Stimulated activated naive CD8-positive, alpha-beta T cell treated with anti-CD3 and anti-CD28 coated beads, Interleukin-15, amount 100 ng/mL, for 72 hours (primary cell): ENCODE results near the gene MSMB.
A peak's percentile ranks its signal among the peaks of the same experiment; 100 is the strongest.
"Not testable (repeated sequence)": the region's sequence is repeated elsewhere in the genome, so short reads cannot be mapped to it uniquely, and the experiment has no call there.

Experiments
- ATAC-seq: fragments of 150-1000 bp; cut with Tn5 transposase; 2 replicates; pipeline ENCODE4 v1.10.0; 2021; ENCODE audit warnings: mild to moderate bottlenecking, moderate library complexity
- DNase-seq, 2 donors: peaks; one replicate each; pipeline ENCODE4 v3.0.0; 2021 to 2022
- H3K27ac Mint-ChIP-seq, 2 donors: one replicate each; pipeline ENCODE4 v1.8.0; 2022; ENCODE audit warnings: mild to moderate bottlenecking in 2 of 2, mixed read lengths in 2 of 2, moderate library complexity in 2 of 2
- H3K27me3 Mint-ChIP-seq: one replicate; pipeline ENCODE4 v1.8.0; 2022; ENCODE audit warnings: mixed read lengths
- H3K4me1 Mint-ChIP-seq: one replicate; pipeline ENCODE4 v1.8.0; 2022; ENCODE audit warnings: mild to moderate bottlenecking, mixed read lengths
- H3K4me3 Mint-ChIP-seq, 2 donors: one replicate each; pipeline ENCODE4 v1.8.0; 2022; ENCODE audit warnings: mild to moderate bottlenecking in 2 of 2, mixed read lengths in 2 of 2, moderate library complexity in 1 of 2
- H3K9me3 Mint-ChIP-seq, 2 donors: one replicate each; pipeline ENCODE4 v1.8.0; 2022; ENCODE audit warnings: mixed read lengths in 2 of 2

The MSMB gene

GRCh38 chr10:45983538-45984186 is 62.4 kb downstream of the MSMB start:
- not testable (repeated sequence) for H3K27me3 Mint-ChIP-seq

More at GRCh38 chr10:45983538-45984186, 62.4 kb downstream of the MSMB start:
- DNase-seq (peak; percentile 18 to 33), ATAC-seq (peak; percentile 71)
- not testable (repeated sequence) for H3K4me3 Mint-ChIP-seq, H3K9me3 Mint-ChIP-seq, H3K4me1 Mint-ChIP-seq
- peak overlapping the region in 1 of 2 donors; percentile 13 for H3K27ac Mint-ChIP-seq
